Gastrocnemius medialis (tissue), 4 donors: ENCODE measurements around the gene NLRC3. TPM values are rescaled to one million over a fixed set of nuclear protein-coding genes. Genes with fewer than 3 reads are reported as not detected.

ENCODE experiments used
- ATAC-seq, 2 donors: fragments of 150-250 bp; one replicate each; pipeline ENCODE4 v1.9.1; 2016
- DNase-seq, 2 donors: peaks; one replicate each; pipeline ENCODE4 v3.0.0-alpha.2; 2019
- H3K27ac ChIP-seq, 4 donors: fragments of 200-600 bp; sonication (generic); 1 replicate in 1 of 4; 2 replicates in 3 of 4; pipeline ENCODE4 v1.5.1; 2016 to 2018; ENCODE audit warnings: mild to moderate bottlenecking in 2 of 4, moderate library complexity in 1 of 4
- H3K27me3 ChIP-seq, 3 donors: fragments of 200-600 bp; sonication (generic) in 2 of 3; 1 replicate in 1 of 3; 2 replicates in 2 of 3; pipeline versions ENCODE4 v1.5.1 to v1.6.0; 2016 to 2019; ENCODE audit warnings: mild to moderate bottlenecking in 1 of 3, moderate library complexity in 1 of 3
- H3K36me3 ChIP-seq, 2 donors: fragments of 200-600 bp; sonication (generic) in 1 of 2; one replicate each; pipeline ENCODE4 v1.5.1; 2017 to 2018
- H3K4me1 ChIP-seq, 2 donors: fragments of 200-600 bp; sonication (generic) in 1 of 2; one replicate each; pipeline ENCODE4 v1.5.1; 2016 to 2017; ENCODE audit warnings: mild to moderate bottlenecking in 2 of 2
- H3K4me3 ChIP-seq, 4 donors: fragments of 200-600 bp; sonication (generic) in 3 of 4; 1 replicate in 1 of 4; 2 replicates in 3 of 4; pipeline ENCODE4 v1.5.1; 2016 to 2019; ENCODE audit warnings: mild to moderate bottlenecking in 2 of 4
- H3K9me3 ChIP-seq, 3 donors: fragments of 200-600 bp; sonication (generic) in 2 of 3; 1 replicate in 1 of 3; 2 replicates in 2 of 3; pipeline ENCODE4 v1.5.1; 2016 to 2019
- POLR2A ChIP-seq, 2 donors: fragments of 450-650 bp; IDR thresholded peaks; one replicate each; pipeline ENCODE4 v1.6.1; 2017; ENCODE audit warnings: antibody characterized with exemption in 2 of 2, mild to moderate bottlenecking in 2 of 2, moderate library complexity in 2 of 2
- in situ Hi-C, 4 donors: fragments of 200-750 bp; cut with MboI; loops; one replicate each; pipeline versions ENCODE4 v1.15.0 to v1.8.0; 2017; ENCODE audit warnings: low sequenced_read_pairs in 4 of 4
- intact Hi-C: fragments of 100-400 bp; cut with DNase I; formaldehyde crosslinking; loops from one replicate; pipeline ENCODE4 v1.15.1; 2023; ENCODE audit warnings: low total_unique reads
- total RNA-seq, 4 donors: library from RNA; depleted of rRNA; stranded (reverse); fragments of >200 nt; gene quantifications; one replicate each; pipeline versions ENCODE4 v1.1.0 to v1.2.3, GENCODE V29; 2016
- TF ChIP-seq, protein P1 (sequence below), 5 experiments: fragments of 450-650 bp in 3 of 5; fragments of 200-600 bp in 2 of 5; sonication (generic) in 2 of 5; IDR thresholded peaks in 4 of 5; conservative IDR thresholded peaks in 1 of 5; 1 replicate in 4 of 5; 2 replicates in 1 of 5; pipeline ENCODE4 v1.5.1; 2016 to 2019; ENCODE audit warnings: antibody characterized with exemption in 5 of 5, mild to moderate bottlenecking in 3 of 5, moderate library complexity in 3 of 5

The NLRC3 gene
- total RNA-seq, 4 donors from 2014 or later = 0.11 to 0.26 (median 0.22) TPM

DNA sequence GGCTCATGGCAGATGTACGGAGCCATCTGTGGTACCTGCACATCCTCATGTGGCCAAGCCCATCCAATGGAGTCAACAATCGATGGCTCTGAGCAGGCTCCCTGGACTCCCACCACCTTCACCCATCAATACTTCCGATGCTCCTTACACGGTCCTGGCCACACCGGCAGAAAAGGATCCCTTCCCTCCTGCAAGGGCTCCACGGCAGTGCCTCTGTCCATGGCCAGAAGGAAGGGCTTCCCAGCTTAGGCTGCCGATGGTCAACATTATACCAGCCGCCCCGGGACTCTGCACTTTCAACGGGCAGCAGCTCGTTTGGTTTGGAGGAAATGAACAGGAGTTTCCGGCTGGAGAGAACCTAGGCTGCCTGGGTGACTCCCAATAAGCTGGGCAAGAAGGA is 21.0 kb upstream of the NLRC3 start:
- in situ Hi-C loops = no loop called here
- intact Hi-C loops = no loop called here
- ATAC-seq (no peak), DNase-seq (no peak)
- H3K27me3 ChIP-seq = no peaks in the 10 kb centered on the region
- H3K36me3 ChIP-seq = peaks cover 0 to 43% of the 10 kb centered on the region in 2 donors
- TF ChIP-seq, protein P1, sequence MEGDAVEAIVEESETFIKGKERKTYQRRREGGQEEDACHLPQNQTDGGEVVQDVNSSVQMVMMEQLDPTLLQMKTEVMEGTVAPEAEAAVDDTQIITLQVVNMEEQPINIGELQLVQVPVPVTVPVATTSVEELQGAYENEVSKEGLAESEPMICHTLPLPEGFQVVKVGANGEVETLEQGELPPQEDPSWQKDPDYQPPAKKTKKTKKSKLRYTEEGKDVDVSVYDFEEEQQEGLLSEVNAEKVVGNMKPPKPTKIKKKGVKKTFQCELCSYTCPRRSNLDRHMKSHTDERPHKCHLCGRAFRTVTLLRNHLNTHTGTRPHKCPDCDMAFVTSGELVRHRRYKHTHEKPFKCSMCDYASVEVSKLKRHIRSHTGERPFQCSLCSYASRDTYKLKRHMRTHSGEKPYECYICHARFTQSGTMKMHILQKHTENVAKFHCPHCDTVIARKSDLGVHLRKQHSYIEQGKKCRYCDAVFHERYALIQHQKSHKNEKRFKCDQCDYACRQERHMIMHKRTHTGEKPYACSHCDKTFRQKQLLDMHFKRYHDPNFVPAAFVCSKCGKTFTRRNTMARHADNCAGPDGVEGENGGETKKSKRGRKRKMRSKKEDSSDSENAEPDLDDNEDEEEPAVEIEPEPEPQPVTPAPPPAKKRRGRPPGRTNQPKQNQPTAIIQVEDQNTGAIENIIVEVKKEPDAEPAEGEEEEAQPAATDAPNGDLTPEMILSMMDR (IDR thresholded peaks at IDR 0.05 in 4 of 5, conservative IDR thresholded peaks at IDR 0.05 in 1 of 5) = no peak
- TF ChIP-seq POLR2A (IDR thresholded peaks at IDR 0.05) = no peak
- no peak overlapping the region for H3K27ac ChIP-seq
- no peaks in the 10 kb centered on the region for H3K9me3 ChIP-seq
- no peaks in the 10 kb centered on the region for H3K4me1 ChIP-seq
- no peak overlapping the region for H3K4me3 ChIP-seq

DNA sequence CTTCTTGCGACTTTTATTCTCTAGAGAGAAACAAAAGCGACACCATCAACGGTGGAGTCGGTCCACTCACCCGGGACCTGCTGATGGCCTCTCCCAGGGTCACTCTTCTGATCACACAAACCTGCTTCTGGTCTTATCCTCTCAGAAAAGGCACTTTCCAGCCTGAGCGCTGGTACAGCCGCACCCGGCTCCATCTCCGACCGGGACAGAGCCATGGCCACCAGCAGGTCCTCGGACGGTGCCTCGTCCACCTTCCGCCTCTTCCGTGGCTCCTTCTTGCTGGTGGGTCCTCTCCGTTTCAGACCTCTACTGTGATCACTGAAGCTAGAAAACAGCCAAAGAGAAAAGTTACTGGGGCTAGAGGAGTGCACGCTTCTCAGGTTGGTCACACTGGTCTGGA is 20.5 kb upstream of the NLRC3 start:
- H3K4me1 ChIP-seq = no peaks in the 10 kb centered on the region
- no peak overlapping the region for H3K27ac ChIP-seq
- no peak for ATAC-seq
- peaks cover 0 to 38% of the 10 kb centered on the region in 2 donors for H3K36me3 ChIP-seq
- in situ Hi-C loops (no loop called here), intact Hi-C loops (no loop called here)
- H3K9me3 ChIP-seq = no peaks in the 10 kb centered on the region
- no peak overlapping the region for H3K4me3 ChIP-seq
- TF ChIP-seq POLR2A (IDR thresholded peaks at IDR 0.05) = no peak
- TF ChIP-seq, protein P1 (IDR thresholded peaks at IDR 0.05 in 4 of 5, conservative IDR thresholded peaks at IDR 0.05 in 1 of 5) = no peak
- H3K27me3 ChIP-seq = no peaks in the 10 kb centered on the region
- DNase-seq = no peak

DNA sequence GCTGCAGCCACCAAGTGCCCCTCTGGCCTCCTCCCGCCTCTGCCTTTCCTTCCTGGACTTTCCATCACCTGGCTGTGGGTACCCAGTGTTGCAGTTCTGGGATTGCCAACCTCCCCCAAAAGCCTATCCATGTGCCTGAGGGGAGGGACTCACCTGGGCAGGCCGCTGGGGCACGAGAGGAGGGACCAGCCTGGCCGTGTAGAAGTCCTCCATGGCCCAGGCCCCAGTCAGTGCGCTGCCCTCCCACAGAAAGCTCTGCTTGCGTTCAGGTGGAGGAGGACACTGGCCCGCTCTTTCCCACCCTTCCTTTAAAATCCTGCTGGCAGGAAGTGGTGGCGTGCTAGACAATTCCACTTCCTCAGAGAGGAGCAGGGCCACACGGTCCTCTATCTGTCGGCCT is 20.0 kb upstream of the NLRC3 start:
- in situ Hi-C loops (no loop called here), intact Hi-C loops (no loop called here)
- no peak for DNase-seq
- Histone ChIP-seq H3K27ac (no peak overlapping the region), H3K36me3 (peaks cover 0 to 33% of the 10 kb centered on the region in 2 donors), H3K9me3 (no peaks in the 10 kb centered on the region), H3K4me3 (no peak overlapping the region), H3K4me1 (no peaks in the 10 kb centered on the region), H3K27me3 (no peaks in the 10 kb centered on the region)
- ATAC-seq = no peak
- TF ChIP-seq, protein P1 (IDR thresholded peaks at IDR 0.05 in 4 of 5, conservative IDR thresholded peaks at IDR 0.05 in 1 of 5) = no peak
- TF ChIP-seq POLR2A (IDR thresholded peaks at IDR 0.05) = no peak

DNA sequence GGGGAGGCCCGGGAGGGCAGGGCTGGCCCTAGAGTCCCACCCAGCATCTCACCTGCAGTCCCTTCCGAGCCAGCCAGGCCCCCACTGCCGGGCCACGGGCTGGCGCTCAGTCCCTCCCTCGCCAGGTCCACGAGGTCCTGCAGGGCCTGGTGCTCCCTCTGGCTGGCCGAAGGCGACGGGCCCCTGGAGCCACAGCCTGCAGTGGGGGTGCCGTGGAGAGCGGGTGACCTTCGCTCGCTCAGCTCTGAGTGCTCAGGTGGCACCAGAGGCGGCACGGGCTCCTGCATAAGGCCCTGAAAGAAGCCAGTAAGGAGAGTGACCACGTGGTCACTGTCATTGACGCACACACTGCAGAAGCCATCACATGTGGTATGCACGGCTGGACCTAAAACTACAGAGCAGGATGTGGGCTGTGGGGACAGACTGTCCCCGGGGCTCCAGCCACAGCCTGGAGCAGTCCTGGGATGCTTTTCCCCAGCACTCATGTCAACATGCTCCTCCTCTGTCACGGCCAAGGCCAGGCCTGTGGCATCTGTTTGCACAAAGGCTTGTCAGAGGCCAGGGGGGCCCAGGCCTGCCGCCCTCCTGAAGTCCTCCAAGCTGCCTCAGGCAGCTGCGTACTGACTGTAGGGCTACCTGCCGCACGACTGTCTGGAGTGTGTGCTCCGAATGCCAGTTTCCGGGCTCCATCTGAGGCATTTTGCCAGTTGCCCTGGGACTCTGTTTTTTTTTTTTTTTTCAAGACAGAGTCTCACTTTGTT is 19.1 kb upstream of the NLRC3 start:
- H3K36me3 ChIP-seq = peaks cover 0 to 31% of the 10 kb centered on the region in 2 donors
- in situ Hi-C loops = no loop called here
- ATAC-seq = no peak
- intact Hi-C loops = no loop called here
- DNase-seq = no peak
- H3K27ac ChIP-seq = no peak overlapping the region
- no peaks in the 10 kb centered on the region for H3K27me3 ChIP-seq
- no peaks in the 10 kb centered on the region for H3K4me1 ChIP-seq
- H3K4me3 ChIP-seq = no peak overlapping the region
- no peak for TF ChIP-seq POLR2A (IDR thresholded peaks at IDR 0.05)
- TF ChIP-seq, protein P1 (IDR thresholded peaks at IDR 0.05 in 4 of 5, conservative IDR thresholded peaks at IDR 0.05 in 1 of 5) = no peak
- H3K9me3 ChIP-seq = no peaks in the 10 kb centered on the region
